ENCODE measurements around the gene ALOX15B.

ALOX15B gene

DNA sequence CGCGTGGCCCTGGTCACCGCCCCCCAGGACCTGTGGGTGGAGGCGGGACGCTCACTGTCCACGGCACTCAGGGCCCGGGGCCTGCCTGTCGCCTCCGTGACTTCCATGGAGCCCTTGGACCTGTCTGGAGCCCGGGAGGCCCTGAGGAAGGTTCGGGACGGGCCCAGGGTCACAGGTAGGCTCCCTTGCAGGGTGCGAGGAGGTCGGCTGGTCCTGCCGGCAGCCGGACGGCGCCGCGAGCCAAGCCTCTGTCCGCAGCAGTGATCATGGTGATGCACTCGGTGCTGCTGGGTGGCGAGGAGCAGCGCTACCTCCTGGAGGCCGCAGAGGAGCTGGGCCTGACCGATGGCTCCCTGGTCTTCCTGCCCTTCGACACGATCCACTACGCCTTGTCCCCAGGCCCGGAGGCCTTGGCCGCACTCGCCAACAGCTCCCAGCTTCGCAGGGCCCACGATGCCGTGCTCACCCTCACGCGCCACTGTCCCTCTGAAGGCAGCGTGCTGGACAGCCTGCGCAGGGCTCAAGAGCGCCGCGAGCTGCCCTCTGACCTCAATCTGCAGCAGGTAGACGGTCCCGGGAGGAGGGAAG, 35.2 kb upstream of the ALOX15B start:
- peaks cover 32% of the 10 kb centered on the region for H3K27me3 ChIP-seq (ENCODE audit: low read depth, low read length)
- H3K4me1 ChIP-seq (ENCODE audit: control insufficient read depth in 1 of 2, insufficient read depth in 2 of 2, low read length in 2 of 2), result peaks cover 0 to 15% of the 10 kb centered on the region in 2 donors
- no peak overlapping the region for H3K27ac ChIP-seq (ENCODE audit: low read length)
- no peaks in the 10 kb centered on the region for H3K36me3 ChIP-seq (ENCODE audit: control insufficient read depth in 1 of 2, insufficient read depth in 2 of 2, low read length in 2 of 2)
- no peaks in the 10 kb centered on the region for H3K9me3 ChIP-seq (ENCODE audit: control insufficient read depth in 1 of 2, low read length in 2 of 2)
- peak overlapping the region in 1 of 2 donors; percentile 44 for H3K4me3 ChIP-seq (ENCODE audit: low read depth in 1 of 2, low read length in 2 of 2)

GRCh38 chr17:8004899-8005298, 34.0 kb upstream of the ALOX15B start:
- Histone ChIP-seq H3K9me3 (ENCODE audit: control insufficient read depth in 1 of 2, low read length in 2 of 2) (no peaks in the 10 kb centered on the region), H3K4me1 (ENCODE audit: control insufficient read depth in 1 of 2, insufficient read depth in 2 of 2, low read length in 2 of 2) (peaks cover 0 to 15% of the 10 kb centered on the region in 2 donors), H3K27ac (ENCODE audit: low read length) (no peak overlapping the region), H3K36me3 (ENCODE audit: control insufficient read depth in 1 of 2, insufficient read depth in 2 of 2, low read length in 2 of 2) (no peaks in the 10 kb centered on the region), H3K4me3 (ENCODE audit: low read depth in 1 of 2, low read length in 2 of 2) (no peak overlapping the region), H3K27me3 (ENCODE audit: low read depth, low read length) (peaks cover 32% of the 10 kb centered on the region)

DNA sequence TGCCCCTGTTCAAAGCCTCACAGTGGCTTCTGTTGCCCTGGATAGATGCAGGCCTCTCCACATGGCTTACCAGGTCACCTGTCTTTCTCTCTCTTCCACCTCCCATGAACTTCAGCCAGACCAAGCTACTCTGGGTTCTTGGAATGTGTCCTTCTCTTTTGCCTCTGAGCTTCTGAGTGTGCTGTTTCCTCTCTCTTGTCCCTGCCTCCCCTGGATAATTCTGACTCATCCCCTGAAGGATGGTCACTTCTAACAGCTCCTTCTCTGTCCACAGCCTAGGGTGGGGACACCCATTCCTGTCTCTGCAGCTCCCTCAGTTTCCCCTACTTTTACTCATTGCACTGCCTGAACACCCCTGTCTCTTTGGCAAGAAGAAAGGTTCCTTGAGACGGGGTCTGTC, 33.5 kb upstream of the ALOX15B start:
- Histone ChIP-seq H3K36me3 (ENCODE audit: control insufficient read depth in 1 of 2, insufficient read depth in 2 of 2, low read length in 2 of 2) (no peaks in the 10 kb centered on the region), H3K27me3 (ENCODE audit: low read depth, low read length) (peaks cover 32% of the 10 kb centered on the region), H3K9me3 (ENCODE audit: control insufficient read depth in 1 of 2, low read length in 2 of 2) (no peaks in the 10 kb centered on the region), H3K27ac (ENCODE audit: low read length) (no peak overlapping the region), H3K4me1 (ENCODE audit: control insufficient read depth in 1 of 2, insufficient read depth in 2 of 2, low read length in 2 of 2) (peaks cover 0 to 15% of the 10 kb centered on the region in 2 donors), H3K4me3 (ENCODE audit: low read depth in 1 of 2, low read length in 2 of 2) (no peak overlapping the region)

GRCh38 chr17:8005967-8006730, 32.7 kb upstream of the ALOX15B start:
- Histone ChIP-seq H3K27ac (ENCODE audit: low read length) (no peak overlapping the region), H3K4me1 (ENCODE audit: control insufficient read depth in 1 of 2, insufficient read depth in 2 of 2, low read length in 2 of 2) (peaks cover 0 to 15% of the 10 kb centered on the region in 2 donors), H3K27me3 (ENCODE audit: low read depth, low read length) (peaks cover 32% of the 10 kb centered on the region), H3K36me3 (ENCODE audit: control insufficient read depth in 1 of 2, insufficient read depth in 2 of 2, low read length in 2 of 2) (no peaks in the 10 kb centered on the region), H3K9me3 (ENCODE audit: control insufficient read depth in 1 of 2, low read length in 2 of 2) (no peaks in the 10 kb centered on the region), H3K4me3 (ENCODE audit: low read depth in 1 of 2, low read length in 2 of 2) (no peak overlapping the region)

DNA sequence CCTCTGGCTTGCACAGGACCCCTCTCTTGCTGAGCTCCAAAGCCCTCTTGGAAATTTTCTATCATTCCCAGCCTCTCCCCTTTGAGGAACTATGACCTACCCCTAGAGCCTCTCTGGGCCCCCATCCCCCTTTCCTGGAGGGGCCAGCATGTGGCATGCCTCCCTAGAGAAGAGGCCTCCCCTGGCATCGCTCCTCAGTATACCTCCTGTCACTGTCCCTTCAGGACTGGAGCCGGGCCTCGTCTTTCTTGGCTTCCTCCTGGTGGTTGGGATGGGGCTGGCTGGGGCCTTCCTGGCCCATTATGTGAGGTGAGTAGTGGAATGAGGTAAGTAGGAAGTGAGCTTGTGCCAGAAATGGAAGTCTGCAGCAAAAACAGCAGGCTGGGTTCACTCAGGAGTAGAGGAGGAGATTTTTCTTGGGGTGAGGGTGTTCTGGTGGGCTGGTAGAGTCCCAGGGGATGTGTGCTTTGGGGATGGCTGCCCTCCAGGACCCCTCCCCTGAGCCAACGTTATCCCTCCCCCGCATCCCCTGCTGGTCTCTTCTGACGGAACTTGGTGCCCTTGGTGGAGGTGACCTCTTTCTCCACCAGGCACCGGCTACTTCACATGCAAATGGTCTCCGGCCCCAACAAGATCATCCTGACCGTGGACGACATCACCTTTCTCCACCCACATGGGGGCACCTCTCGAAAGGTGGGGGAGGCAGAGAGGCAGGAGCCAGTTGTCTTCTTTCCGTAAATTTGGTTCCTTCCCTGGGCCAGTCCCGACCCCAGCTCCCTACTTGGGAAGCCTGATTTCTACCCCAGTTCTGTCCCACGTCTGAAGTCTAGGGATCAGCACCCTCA, 31.8 kb upstream of the ALOX15B start:
- Histone ChIP-seq H3K4me1 (ENCODE audit: control insufficient read depth in 1 of 2, insufficient read depth in 2 of 2, low read length in 2 of 2) (peaks cover 0 to 15% of the 10 kb centered on the region in 2 donors), H3K27me3 (ENCODE audit: low read depth, low read length) (peaks cover 29% of the 10 kb centered on the region), H3K9me3 (ENCODE audit: control insufficient read depth in 1 of 2, low read length in 2 of 2) (no peaks in the 10 kb centered on the region), H3K36me3 (ENCODE audit: control insufficient read depth in 1 of 2, insufficient read depth in 2 of 2, low read length in 2 of 2) (no peaks in the 10 kb centered on the region), H3K27ac (ENCODE audit: low read length) (no peak overlapping the region), H3K4me3 (ENCODE audit: low read depth in 1 of 2, low read length in 2 of 2) (no peak overlapping the region)

DNA sequence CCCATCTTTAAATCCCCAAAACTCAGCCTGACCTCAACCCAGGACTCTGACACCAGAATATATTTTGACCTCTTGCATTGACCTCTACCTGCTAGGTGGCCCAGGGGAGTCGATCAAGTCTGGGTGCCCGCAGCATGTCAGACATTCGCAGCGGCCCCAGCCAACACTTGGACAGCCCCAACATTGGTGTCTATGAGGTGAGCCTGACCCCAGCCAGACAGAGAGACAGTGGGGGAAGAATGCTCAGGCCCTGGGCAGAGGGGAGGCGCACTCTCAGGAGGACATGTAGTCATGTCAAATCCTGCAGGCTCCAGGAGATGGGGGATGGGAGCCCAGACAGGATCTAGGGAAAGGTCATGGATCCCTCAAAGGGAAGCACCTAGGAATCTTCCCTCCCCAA, 31.0 kb upstream of the ALOX15B start:
- no peak overlapping the region for H3K4me3 ChIP-seq (ENCODE audit: low read depth in 1 of 2, low read length in 2 of 2)
- H3K4me1 ChIP-seq (ENCODE audit: control insufficient read depth in 1 of 2, insufficient read depth in 2 of 2, low read length in 2 of 2), result peaks cover 0 to 8% of the 10 kb centered on the region in 2 donors
- no peaks in the 10 kb centered on the region for H3K36me3 ChIP-seq (ENCODE audit: control insufficient read depth in 1 of 2, insufficient read depth in 2 of 2, low read length in 2 of 2)
- H3K9me3 ChIP-seq (ENCODE audit: control insufficient read depth in 1 of 2, low read length in 2 of 2), result no peaks in the 10 kb centered on the region
- H3K27me3 ChIP-seq (ENCODE audit: low read depth, low read length), result peaks cover 21% of the 10 kb centered on the region
- no peak overlapping the region for H3K27ac ChIP-seq (ENCODE audit: low read length)

DNA sequence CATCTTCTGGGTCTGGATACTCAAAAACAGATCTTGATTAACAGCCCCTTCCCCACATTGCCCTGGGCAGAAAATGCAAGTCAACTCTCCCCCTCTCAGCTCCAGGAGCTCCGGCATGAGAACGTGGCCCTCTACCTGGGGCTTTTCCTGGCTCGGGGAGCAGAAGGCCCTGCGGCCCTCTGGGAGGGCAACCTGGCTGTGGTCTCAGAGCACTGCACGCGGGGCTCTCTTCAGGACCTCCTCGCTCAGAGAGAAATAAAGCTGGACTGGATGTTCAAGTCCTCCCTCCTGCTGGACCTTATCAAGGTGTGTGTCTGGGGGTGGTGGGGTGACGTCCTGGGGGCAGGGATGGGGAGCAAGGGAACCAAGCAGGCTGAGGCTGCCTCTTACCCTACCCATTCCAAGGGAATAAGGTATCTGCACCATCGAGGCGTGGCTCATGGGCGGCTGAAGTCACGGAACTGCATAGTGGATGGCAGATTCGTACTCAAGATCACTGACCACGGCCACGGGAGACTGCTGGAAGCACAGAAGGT, 26.7 kb upstream of the ALOX15B start:
- Histone ChIP-seq H3K27me3 (ENCODE audit: low read depth, low read length) (peaks cover 13% of the 10 kb centered on the region), H3K4me1 (ENCODE audit: control insufficient read depth in 1 of 2, insufficient read depth in 2 of 2, low read length in 2 of 2) (peaks cover 0 to 13% of the 10 kb centered on the region in 2 donors), H3K4me3 (ENCODE audit: low read depth in 1 of 2, low read length in 2 of 2) (no peak overlapping the region), H3K9me3 (ENCODE audit: control insufficient read depth in 1 of 2, low read length in 2 of 2) (no peaks in the 10 kb centered on the region), H3K36me3 (ENCODE audit: control insufficient read depth in 1 of 2, insufficient read depth in 2 of 2, low read length in 2 of 2) (no peaks in the 10 kb centered on the region), H3K27ac (ENCODE audit: low read length) (no peak overlapping the region)

DNA sequence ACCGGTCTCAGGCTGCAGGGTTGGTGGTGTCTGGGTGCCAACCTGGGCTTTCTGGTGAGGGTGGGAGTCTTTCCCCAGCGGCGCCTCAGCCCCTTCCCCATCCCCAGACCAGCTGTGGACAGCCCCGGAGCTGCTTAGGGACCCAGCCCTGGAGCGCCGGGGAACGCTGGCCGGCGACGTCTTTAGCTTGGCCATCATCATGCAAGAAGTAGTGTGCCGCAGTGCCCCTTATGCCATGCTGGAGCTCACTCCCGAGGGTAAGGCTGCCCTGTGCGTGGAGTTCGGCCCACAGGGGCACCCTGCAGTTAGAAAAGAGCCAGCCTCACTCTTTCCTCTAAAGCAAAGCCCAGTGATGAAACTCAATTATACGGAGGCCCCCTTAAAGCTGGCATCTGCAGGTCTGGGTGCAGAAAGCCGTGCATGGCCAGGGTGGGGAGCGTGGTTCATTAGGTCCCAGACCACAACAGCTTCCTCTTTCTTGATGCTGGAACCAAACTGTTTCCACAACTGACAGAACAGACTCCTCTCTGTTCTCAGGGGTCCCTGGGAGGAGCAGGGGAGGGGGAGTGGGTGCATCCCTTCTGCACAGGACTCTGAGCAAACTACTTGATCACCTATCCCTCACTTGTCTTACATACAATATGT, 25.7 kb upstream of the ALOX15B start:
- Histone ChIP-seq H3K36me3 (ENCODE audit: control insufficient read depth in 1 of 2, insufficient read depth in 2 of 2, low read length in 2 of 2) (no peaks in the 10 kb centered on the region), H3K27ac (ENCODE audit: low read length) (no peak overlapping the region), H3K9me3 (ENCODE audit: control insufficient read depth in 1 of 2, low read length in 2 of 2) (no peaks in the 10 kb centered on the region), H3K27me3 (ENCODE audit: low read depth, low read length) (peaks cover 13% of the 10 kb centered on the region), H3K4me3 (ENCODE audit: low read depth in 1 of 2, low read length in 2 of 2) (no peak overlapping the region), H3K4me1 (ENCODE audit: control insufficient read depth in 1 of 2, insufficient read depth in 2 of 2, low read length in 2 of 2) (peaks cover 0 to 13% of the 10 kb centered on the region in 2 donors)

GRCh38 chr17:8013731-8014557, 24.9 kb upstream of the ALOX15B start:
- H3K27me3 ChIP-seq (ENCODE audit: low read depth, low read length), result peaks cover 13% of the 10 kb centered on the region

DNA sequence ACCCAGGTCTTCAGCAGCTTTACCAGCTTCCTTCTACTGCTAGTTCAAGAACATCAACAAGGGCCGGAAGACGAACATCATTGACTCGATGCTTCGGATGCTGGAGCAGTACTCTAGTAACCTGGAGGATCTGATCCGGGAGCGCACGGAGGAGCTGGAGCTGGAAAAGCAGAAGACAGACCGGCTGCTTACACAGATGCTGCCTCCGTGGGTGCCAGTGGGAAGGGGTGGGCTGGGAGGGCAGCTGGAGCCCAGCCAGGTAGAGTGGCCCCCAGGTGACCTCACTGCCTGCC, 24.4 kb upstream of the ALOX15B start:
- Histone ChIP-seq H3K4me1 (ENCODE audit: control insufficient read depth in 1 of 2, insufficient read depth in 2 of 2, low read length in 2 of 2) (peaks cover 0 to 13% of the 10 kb centered on the region in 2 donors), H3K27ac (ENCODE audit: low read length) (no peak overlapping the region), H3K4me3 (ENCODE audit: low read depth in 1 of 2, low read length in 2 of 2) (no peak overlapping the region), H3K36me3 (ENCODE audit: control insufficient read depth in 1 of 2, insufficient read depth in 2 of 2, low read length in 2 of 2) (no peaks in the 10 kb centered on the region), H3K9me3 (ENCODE audit: control insufficient read depth in 1 of 2, low read length in 2 of 2) (no peaks in the 10 kb centered on the region), H3K27me3 (ENCODE audit: low read depth, low read length) (peaks cover 13% of the 10 kb centered on the region)

More at GRCh38 chr17:8013731-8014557, 24.9 kb upstream of the ALOX15B start:
- Histone ChIP-seq H3K36me3 (ENCODE audit: control insufficient read depth in 1 of 2, insufficient read depth in 2 of 2, low read length in 2 of 2) (no peaks in the 10 kb centered on the region), H3K9me3 (ENCODE audit: control insufficient read depth in 1 of 2, low read length in 2 of 2) (no peaks in the 10 kb centered on the region), H3K4me1 (ENCODE audit: control insufficient read depth in 1 of 2, insufficient read depth in 2 of 2, low read length in 2 of 2) (peaks cover 0 to 13% of the 10 kb centered on the region in 2 donors), H3K27ac (ENCODE audit: low read length) (no peak overlapping the region), H3K4me3 (ENCODE audit: low read depth in 1 of 2, low read length in 2 of 2) (no peak overlapping the region)

Data from muscle layer of duodenum (tissue), 2 donors.